ENCODE measurements around the gene TEAD1. TPM values are rescaled to one million over a fixed set of nuclear protein-coding genes. Genes with fewer than 3 reads are reported as not detected.

TEAD1 gene
- total and polyA plus RNA-seq, 8 donors, result 5.9 to 35.1 (median 22.0) TPM

GRCh38 chr11:12800032-12800671 is 125.9 kb downstream of the TEAD1 start:
- ATAC-seq, result peak; percentile 65 to 83 (median 72)
- intact Hi-C loops (cut with DNase I), result no loop called here
- 9 to 11% methylated on average over 8 of the region's 8 CpGs for WGBS, 2 donors
- no peaks in the 10 kb centered on the region for H3K27me3 ChIP-seq
- peaks cover 53 to 63% (median 60%) of the 10 kb centered on the region in 3 donors for H3K4me1 ChIP-seq
- DNase-seq, result peak in 3 of 6 donors; percentile 57 to 68 (median 62)
- H3K9me3 ChIP-seq, result no peaks in the 10 kb centered on the region
- peak overlapping the region; percentile 49 to 87 (median 68) for H3K27ac ChIP-seq
- TF ChIP-seq CTCF (IDR thresholded peaks at IDR 0.05), result no peak
- no peak for FAIRE-seq
- H3K36me3 ChIP-seq, result no peaks in the 10 kb centered on the region
- no peak overlapping the region for H3K4me3 ChIP-seq

GRCh38 chr11:12800871-12801270 is 126.7 kb downstream of the TEAD1 start:
- no peak for DNase-seq
- no peaks in the 10 kb centered on the region for H3K9me3 ChIP-seq
- TF ChIP-seq CTCF (IDR thresholded peaks at IDR 0.05), result no peak
- no peaks in the 10 kb centered on the region for H3K27me3 ChIP-seq
- peaks cover 53 to 65% (median 60%) of the 10 kb centered on the region in 3 donors for H3K4me1 ChIP-seq
- 51 to 52% methylated on average over 2 of the region's 2 CpGs for WGBS, 2 donors
- FAIRE-seq, result no peak
- peak overlapping the region; percentile 49 to 87 (median 68) for H3K27ac ChIP-seq
- intact Hi-C loops (cut with DNase I), result no loop called here
- ATAC-seq, result no peak
- H3K36me3 ChIP-seq, result no peaks in the 10 kb centered on the region
- no peak overlapping the region for H3K4me3 ChIP-seq

GRCh38 chr11:12801976-12802375 is 127.8 kb downstream of the TEAD1 start:
- Histone ChIP-seq H3K9me3 (no peaks in the 10 kb centered on the region), H3K27ac (peak overlapping the region; percentile 66 to 94 (median 86)), H3K4me3 (no peak overlapping the region), H3K36me3 (no peaks in the 10 kb centered on the region), H3K27me3 (no peaks in the 10 kb centered on the region), H3K4me1 (peaks cover 53 to 72% (median 60%) of the 10 kb centered on the region in 3 donors)
- no peak for TF ChIP-seq CTCF (IDR thresholded peaks at IDR 0.05)
- DNase-seq (no peak), FAIRE-seq (no peak), ATAC-seq (no peak)
- 73 to 86% methylated on average over 1 of the region's 1 CpG for WGBS, 2 donors
- intact Hi-C loops (cut with DNase I), result no loop called here

- Histone ChIP-seq H3K36me3 (no peaks in the 10 kb centered on the region), H3K4me1 (peaks cover 53 to 77% (median 60%) of the 10 kb centered on the region in 3 donors), H3K9me3 (no peaks in the 10 kb centered on the region), H3K27ac (peak overlapping the region; percentile 66 to 94 (median 86)), H3K27me3 (no peaks in the 10 kb centered on the region), H3K4me3 (no peak overlapping the region)
- FAIRE-seq (no peak), DNase-seq (peak; percentile 79 to 94 (median 90)), ATAC-seq (peak; percentile 79 to 91 (median 86))
- 15 to 16% methylated on average over 16 of the region's 16 CpGs for WGBS, 2 donors
- intact Hi-C loops (cut with DNase I), result no loop called here
- no peak for TF ChIP-seq CTCF (IDR thresholded peaks at IDR 0.05)
These were observed 128.3 kb downstream of the TEAD1 start for GRCh38 chr11:12802418-12803085.
